Upper lobe of right lung (tissue), 1 donor: Measurements from ENCODE around the gene CAMP. TPM values are rescaled to one million over a fixed set of nuclear protein-coding genes. Genes with fewer than 3 reads are reported as not detected.

Source experiments
- ATAC-seq: fragments of 200-7000 bp; cut with Tn5 transposase; one replicate; pipeline ENCODE4 v1.9.1; 2020; ENCODE audit warnings: mild to moderate bottlenecking, moderate library complexity
- DNase-seq: peaks from one replicate; pipeline ENCODE4 v3.0.0-alpha.2; 2020
- H3K27ac ChIP-seq: fragments of 200-600 bp; one replicate; pipeline ENCODE4 v1.8.0; 2022
- H3K27me3 ChIP-seq: fragments of 200-600 bp; one replicate; pipeline ENCODE4 v1.8.0; 2022; ENCODE audit warnings: mild to moderate bottlenecking
- H3K36me3 ChIP-seq: fragments of 200-600 bp; one replicate; pipeline ENCODE4 v1.8.0; 2022
- H3K4me1 ChIP-seq: fragments of 200-600 bp; one replicate; pipeline ENCODE4 v1.8.0; 2022
- H3K4me3 ChIP-seq: fragments of 200-600 bp; one replicate; pipeline ENCODE4 v1.8.0; 2022; ENCODE audit warnings: mild to moderate bottlenecking
- H3K9me3 ChIP-seq: fragments of 200-600 bp; one replicate; pipeline ENCODE4 v1.8.0; 2022
- CTCF ChIP-seq: fragments of 200-600 bp; IDR thresholded peaks from one replicate; pipeline ENCODE4 v1.8.0; 2022; ENCODE audit warnings: antibody characterized with exemption
- intact Hi-C: fragments of 100-400 bp; cut with DNase I; formaldehyde crosslinking; loops from one replicate; pipeline ENCODE4 v1.11.0; 2022
- long read RNA-seq: library from polyadenylated mRNA; unstranded; transcript quantifications from one replicate; pipeline ENCODE4 v2.0.0, GENCODE V29; 2021
- total RNA-seq: library from RNA; stranded (reverse); fragmentation: NEBNext Ultra II Directional; extraction: Animal tissue kit (Norgen Biotek cat#: 25700); gene quantifications from one replicate; pipeline ENCODE4 v1.2.1, GENCODE V29; 2021
- donor health status: DM: no; HTN: yes; CAD: no; lungs with severe emphysema.

CAMP gene
- total RNA-seq: not detected
- long read RNA-seq, partial matches to known transcripts: 0 of 1 reads
- long read RNA-seq, other reads (novel, unspliced or antisense): 0 of 1 reads

GRCh38 chr3:48222616-48223513, at the start of gene CAMP:
Gene CAMP, plus strand, starts transcription at chr3:48223495. Its CDS starts 17 bp downstream, at chr3:48223512.
- no peak for TF ChIP-seq CTCF
- H3K4me1 ChIP-seq: peaks cover 4% of the 10 kb centered on the region
- no peaks in the 10 kb centered on the region for H3K9me3 ChIP-seq
- intact Hi-C loops: no loop called here
- H3K4me3 ChIP-seq: no peak within 1 kb of the TSS
- ATAC-seq: peak; percentile 83
- no peaks in the 10 kb centered on the region for H3K36me3 ChIP-seq
- H3K27ac ChIP-seq: no peak within 1 kb of the TSS
- DNase-seq: peak; percentile 93
- no peaks in the 10 kb centered on the region for H3K27me3 ChIP-seq

- no peaks in the 10 kb centered on the region for H3K27me3 ChIP-seq
- ATAC-seq (no peak), DNase-seq (no peak)
- H3K36me3 ChIP-seq: no peaks in the 10 kb centered on the region
- intact Hi-C loops: no loop called here
- H3K4me1 ChIP-seq: no peaks in the 10 kb centered on the region
- H3K4me3 ChIP-seq: no peak overlapping the region
- no peaks in the 10 kb centered on the region for H3K9me3 ChIP-seq
- H3K27ac ChIP-seq: no peak overlapping the region
- no peak for TF ChIP-seq CTCF
Observed at GRCh38 chr3:48178072-48178471, 45.2 kb upstream of the CAMP start.

- no peak for DNase-seq
- Histone ChIP-seq H3K36me3 (no peaks in the 10 kb centered on the region), H3K4me1 (no peaks in the 10 kb centered on the region), H3K27me3 (no peaks in the 10 kb centered on the region), H3K4me3 (no peak overlapping the region), H3K9me3 (no peaks in the 10 kb centered on the region), H3K27ac (no peak overlapping the region)
- intact Hi-C loops: no loop called here
- TF ChIP-seq CTCF: no peak
- peak; percentile 69 for ATAC-seq
Observed at GRCh38 chr3:48180021-48180420, 43.3 kb upstream of the CAMP start.

- no peak overlapping the region for H3K4me3 ChIP-seq
- no peaks in the 10 kb centered on the region for H3K9me3 ChIP-seq
- H3K36me3 ChIP-seq: no peaks in the 10 kb centered on the region
- H3K27me3 ChIP-seq: no peaks in the 10 kb centered on the region
- intact Hi-C loops: no loop called here
- DNase-seq (no peak), ATAC-seq (peak; percentile 36)
- no peak overlapping the region for H3K27ac ChIP-seq
- no peaks in the 10 kb centered on the region for H3K4me1 ChIP-seq
- TF ChIP-seq CTCF: no peak
Observed at GRCh38 chr3:48180531-48181253, 42.6 kb upstream of the CAMP start.

- Histone ChIP-seq H3K36me3 (no peaks in the 10 kb centered on the region), H3K4me1 (peaks cover 15% of the 10 kb centered on the region), H3K9me3 (no peaks in the 10 kb centered on the region), H3K4me3 (no peak overlapping the region), H3K27ac (no peak overlapping the region), H3K27me3 (no peaks in the 10 kb centered on the region)
- DNase-seq (no peak), ATAC-seq (no peak)
- intact Hi-C loops: no loop called here
- no peak for TF ChIP-seq CTCF
Observed at GRCh38 chr3:48184299-48184698, 39.0 kb upstream of the CAMP start.
